SK-N-DZ (cell line): ENCODE measurements around the gene OCA2.

Experiments
- DNase-seq: peaks from one replicate; pipeline ENCODE4 v3.0.0-alpha.2; 2015; ENCODE audit warnings: low spot score

Gene OCA2

GRCh38 chr15:28080386-28080785 lies 18.7 kb downstream of the OCA2 start:
- no peak for DNase-seq

DNA sequence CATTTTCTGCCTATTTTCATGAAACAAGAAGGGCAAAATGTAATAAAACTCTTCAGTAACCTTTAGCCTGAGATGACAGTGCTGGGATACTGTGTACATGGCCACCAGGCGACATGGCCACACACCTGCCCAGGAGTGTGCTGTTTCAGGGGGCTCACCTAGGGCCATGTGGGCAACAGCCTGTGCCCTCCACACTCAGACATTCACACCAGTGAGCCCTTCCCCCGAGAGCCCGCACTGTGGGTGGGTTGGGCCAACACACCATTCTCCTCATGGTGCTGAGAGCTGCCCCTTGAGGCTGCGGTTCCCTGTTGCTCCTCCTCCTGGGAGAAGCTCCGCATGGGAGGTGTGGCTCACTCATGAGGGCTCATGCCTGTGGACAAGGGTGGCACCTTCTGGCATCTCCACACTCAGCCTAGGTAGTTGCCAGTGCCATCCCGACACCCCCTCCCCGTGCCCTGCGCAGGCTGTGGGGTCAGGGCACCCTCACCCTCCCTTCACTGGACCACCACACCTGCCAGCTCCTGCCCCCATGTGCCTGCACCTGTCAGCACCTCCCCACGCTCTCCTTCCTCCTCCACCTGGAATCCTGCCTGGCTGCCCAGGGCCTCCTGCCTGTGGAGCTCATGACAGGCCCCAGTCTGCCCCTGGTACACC lies 19.7 kb downstream of the OCA2 start:
- no peak for DNase-seq

- no peak for DNase-seq
Measured at GRCh38 chr15:28078191-28078719, 20.9 kb downstream of the OCA2 start.

DNA sequence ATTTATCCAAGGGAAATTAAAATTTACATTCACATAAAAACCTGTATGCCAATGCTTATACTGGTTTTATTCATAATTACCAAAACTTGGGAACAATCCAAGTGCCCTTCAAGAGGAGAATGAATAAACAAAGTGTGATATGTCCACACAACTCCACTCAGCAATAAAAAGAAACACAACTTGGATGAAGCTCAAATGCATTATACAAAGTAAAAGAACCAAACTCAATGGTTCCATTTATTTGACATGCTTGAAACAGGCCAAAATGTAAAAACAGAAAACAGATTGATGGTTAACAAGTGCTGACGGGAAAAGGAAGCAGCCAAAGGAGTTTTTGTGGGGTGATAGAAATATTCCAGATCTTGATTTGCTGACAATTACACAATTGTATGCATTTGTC lies 23.5 kb downstream of the OCA2 start:
- no peak for DNase-seq

- DNase-seq, result no peak
Measured at GRCh38 chr15:28068930-28069329, 30.2 kb downstream of the OCA2 start.

GRCh38 chr15:28066231-28066630 lies 32.9 kb downstream of the OCA2 start:
- DNase-seq, result no peak

- DNase-seq, result no peak
Measured at GRCh38 chr15:28060005-28060404, 39.1 kb downstream of the OCA2 start.

DNA sequence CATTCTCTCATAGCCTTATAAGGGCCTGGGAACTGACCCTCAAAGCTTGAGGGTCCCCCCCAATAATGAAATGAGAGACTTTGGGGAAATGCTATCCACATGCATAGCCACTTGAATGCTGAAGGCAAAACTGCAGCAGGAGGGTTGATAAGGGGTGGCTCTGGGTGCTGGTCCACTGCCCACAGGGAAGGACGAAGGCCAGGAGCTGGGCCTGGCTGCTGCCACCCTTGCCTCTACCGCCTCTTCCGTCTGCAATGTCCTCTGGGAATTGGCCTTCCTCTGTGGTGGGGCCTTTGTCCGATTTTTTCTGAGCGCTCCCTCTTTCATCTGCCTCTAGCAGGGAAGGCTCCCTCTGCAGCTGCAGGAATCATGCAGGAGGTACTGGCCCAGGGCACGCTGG lies 41.0 kb downstream of the OCA2 start:
- DNase-seq, result no peak

DNA sequence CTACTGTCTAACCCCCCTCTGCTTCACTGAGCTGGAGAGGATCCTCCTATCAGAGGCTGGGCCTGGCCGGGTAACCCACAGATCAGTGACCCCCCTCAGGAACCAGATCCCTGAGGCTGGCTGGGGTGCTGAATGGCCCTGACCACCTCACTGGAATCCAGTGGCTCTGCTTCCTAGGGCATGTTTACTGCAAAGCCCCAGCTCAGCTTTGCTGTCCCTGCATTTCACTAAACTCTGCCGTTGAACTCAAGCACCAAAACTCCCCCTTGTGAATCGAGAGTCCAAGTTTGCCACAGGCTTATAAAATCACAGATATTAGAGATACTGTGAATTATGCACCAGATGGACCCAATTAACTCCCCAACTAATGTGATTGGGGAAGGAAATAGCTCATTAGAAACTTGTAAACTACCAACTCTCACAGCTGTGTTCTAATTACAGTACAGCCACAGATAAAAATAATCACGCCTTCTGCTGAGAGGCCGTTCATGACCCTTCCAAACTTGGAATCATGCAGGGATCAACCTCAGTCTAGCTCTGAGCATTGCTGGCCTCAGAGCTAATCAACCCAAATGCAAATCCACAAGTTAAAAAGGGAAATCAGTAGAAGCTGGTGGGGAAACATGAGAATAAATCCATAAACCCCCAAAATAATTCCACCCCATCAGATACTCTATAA lies 47.0 kb downstream of the OCA2 start:
- DNase-seq, result no peak

DNA sequence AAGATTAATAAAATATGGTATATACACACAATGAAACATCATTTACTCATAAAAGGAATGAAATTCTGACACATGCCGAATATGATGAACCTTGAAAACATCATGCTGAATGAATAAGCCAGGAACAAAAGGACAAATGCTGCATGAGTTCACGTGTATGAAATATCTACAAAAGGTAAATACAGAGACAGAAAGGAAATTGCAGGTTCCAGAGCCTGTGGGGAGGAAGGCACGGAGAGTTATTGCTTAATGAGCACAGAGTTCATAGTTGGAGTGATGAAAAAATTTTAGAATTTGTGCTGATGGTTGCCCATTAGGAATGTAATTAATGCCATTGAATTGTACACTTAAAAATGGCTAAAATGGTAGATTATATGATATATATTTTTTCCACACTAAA lies 49.5 kb downstream of the OCA2 start:
- no peak for DNase-seq

DNA sequence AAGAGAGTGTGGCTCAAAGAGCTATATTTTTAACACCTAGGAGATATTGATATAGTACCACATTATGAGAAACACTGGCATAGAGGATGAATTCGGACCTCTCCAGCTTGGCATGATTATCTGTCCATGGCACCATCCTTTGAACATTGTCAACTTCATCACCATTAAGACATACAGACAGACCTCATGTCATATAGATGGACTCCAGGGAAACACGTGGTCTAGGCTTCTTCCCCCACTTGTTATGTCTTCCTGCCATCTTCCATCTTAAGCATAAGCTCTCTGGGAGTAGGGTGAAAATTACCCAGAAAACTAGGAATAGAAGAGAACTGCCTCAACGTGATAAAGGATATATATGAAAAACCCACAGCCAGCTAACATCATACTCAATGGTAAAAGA lies 51.8 kb downstream of the OCA2 start:
- no peak for DNase-seq

DNA sequence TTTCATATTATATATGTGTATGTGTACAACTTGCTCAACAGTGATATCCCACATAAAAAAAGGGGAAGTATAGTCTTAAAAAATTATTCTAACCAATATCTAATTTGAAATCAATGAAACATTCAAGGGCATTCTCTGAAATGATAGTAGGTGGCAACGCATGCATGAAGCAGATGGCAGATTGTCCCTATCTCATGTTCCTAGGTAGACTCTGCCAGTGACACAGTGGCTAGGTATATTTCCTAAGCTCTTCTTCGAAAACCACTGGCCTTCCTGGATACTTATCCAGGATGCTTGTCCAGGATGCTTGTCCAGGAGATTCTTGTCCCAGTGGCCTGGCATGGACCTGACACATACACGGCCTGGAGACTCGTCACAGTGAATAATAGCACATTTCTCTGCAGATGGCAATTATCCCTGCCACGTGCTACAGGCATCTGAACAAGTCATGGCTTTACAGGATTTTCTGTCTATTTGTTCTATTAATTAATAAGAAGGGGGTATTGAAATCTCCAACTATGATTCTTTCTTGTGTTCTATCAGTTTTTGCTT lies 54.9 kb downstream of the OCA2 start:
- no peak for DNase-seq

DNA sequence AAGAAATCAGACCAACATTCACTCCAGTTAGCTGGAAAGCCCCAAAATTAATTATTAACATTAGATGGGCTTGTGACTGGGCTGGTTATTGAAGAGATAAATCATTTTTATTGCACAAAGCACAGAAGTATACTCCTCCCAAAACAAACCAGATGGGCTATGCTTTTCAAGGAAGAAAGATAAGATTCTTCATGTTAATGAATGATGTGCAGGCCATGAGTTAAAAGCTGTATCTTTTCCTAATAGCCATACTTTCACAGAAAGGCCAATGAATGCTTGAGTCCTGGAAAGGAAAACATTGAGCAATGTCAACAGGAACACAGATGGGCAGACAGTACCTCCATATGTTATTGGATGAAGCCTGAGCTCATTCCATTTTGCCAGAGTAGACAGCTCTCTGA lies 55.4 kb downstream of the OCA2 start:
- DNase-seq, result no peak

DNA sequence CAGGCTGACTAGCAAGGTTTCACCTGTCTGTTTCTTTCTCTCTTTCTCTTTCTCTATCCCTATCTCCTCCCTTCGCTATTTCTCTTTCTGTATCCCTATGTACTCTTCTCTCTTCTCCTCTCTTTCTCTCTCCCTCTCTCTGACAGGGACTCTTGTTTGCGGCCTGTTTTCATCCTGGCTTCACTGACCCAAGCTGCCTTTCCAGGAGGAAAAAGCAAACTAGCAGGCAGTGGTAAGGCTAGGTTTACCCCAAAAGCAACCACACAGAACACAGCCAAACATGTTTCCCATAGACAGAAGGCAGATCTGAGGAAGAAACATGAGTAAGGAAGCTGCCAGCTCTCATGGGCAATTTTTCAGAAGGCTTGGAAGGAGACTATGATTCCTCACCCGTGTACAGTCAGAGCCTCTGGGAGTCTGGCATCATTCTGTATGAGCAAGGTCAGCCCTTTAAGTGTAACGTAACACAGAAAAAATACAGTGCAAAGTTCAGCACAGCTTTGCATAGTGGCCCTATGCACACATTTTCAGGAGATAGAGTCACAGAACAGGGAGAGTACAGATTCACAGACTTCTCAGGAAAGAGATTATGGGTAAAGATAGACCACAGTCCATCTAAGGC lies 61.0 kb downstream of the OCA2 start:
- DNase-seq, result no peak

GRCh38 chr15:28033443-28033842 lies 65.7 kb downstream of the OCA2 start:
- DNase-seq, result no peak

- DNase-seq, result no peak
Measured at GRCh38 chr15:28030801-28031200, 68.3 kb downstream of the OCA2 start.

- no peak for DNase-seq
Measured at GRCh38 chr15:28027714-28028076, 71.4 kb downstream of the OCA2 start.

DNA sequence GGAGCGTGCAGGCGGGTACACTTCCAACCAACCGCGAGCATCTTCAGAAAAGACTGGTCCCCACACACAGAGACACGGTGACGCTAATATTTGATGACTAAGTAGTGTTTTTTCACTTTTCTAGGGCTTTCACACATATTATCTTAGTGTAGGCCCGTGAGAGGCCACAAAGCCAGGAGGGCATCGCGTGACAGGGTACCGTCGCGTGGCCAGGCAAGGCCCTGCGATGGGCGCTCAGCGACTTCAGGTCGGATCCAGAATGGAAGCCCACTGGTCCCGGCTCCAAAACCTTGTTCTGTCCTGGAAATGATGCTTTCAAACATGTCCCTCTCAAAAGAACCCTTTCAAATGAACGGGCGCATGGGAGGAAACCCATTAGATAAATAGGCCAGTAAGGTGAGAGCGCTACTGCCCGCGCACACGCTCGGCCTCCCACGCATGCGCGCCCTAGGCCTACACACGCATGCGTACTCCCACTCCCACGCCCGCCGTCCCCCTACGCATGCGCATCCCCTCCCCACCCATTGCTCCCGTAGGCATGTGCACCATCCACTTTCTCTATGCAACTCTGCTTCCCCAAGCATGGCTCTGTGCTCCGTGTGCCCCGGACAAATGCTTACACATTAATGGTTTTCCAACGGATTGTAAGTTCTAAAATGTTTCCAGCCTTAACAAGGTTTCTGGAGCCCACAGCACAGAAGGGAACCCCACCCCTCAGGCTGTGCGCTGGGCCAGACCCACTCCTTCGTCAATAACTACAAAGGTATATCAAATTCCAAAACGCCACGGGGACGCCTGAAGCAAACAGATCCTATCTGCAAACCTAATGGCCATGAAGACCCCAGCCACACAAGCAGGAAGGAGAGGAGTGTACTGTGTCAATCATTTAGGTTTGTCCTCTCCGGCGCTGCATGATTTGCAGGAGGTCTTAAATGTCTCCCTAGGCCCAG lies 72.1 kb downstream of the OCA2 start:
- DNase-seq, result no peak

GRCh38 chr15:28026221-28026620 lies 72.9 kb downstream of the OCA2 start:
- DNase-seq, result no peak

DNA sequence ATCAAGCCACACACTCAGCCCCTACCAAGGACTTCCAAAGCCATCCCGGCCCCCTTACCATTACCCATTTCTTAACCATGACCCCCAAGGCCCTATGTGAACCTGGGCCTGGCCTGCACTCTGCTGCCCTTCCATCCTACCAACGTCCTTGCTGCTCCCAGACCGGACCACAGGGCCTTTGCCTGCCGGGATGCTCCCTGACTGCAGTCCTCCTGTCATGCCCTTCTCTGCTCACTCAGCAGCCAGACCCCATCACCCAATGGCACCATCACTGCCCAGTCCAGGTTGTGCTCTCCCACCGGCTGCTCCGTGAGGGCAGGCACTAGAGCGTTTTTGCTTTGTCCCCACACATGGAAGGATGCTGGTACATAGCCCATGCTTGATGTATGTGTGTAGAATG lies 73.7 kb downstream of the OCA2 start:
- DNase-seq, result no peak

DNA sequence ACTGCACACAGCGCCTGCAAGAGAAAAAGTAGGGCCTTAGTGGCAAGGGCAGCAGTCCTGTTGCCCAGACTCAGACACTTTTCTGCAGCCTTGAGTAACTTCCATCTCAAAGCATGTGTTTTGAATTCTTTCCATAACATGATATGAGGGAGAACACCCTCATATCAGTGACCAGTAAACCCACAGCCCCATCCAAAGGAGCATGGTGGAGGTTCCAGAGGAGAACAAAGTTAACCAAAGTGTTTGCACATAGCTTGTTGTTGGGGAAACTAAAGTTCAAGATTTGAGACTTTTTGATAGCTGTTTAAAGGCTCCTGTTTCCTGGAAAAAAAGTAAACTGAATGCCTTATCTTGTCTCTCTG lies 74.2 kb downstream of the OCA2 start:
- no peak for DNase-seq
